Spleen (tissue), 11 donors: ENCODE results near the gene ALKBH4. TPM values are rescaled to one million over a fixed set of nuclear protein-coding genes. Genes with fewer than 3 reads are reported as not detected.
A peak's percentile ranks its signal among the peaks of the same experiment; 100 is the strongest.

Experiments
- DNase-seq: peaks from one replicate; pipeline ENCODE4 v3.0.0-alpha.2; 2020
- H3K27ac ChIP-seq, 8 donors: fragments of 200-600 bp; sonication (generic) in 7 of 8; 1 replicate in 4 of 8; 2 replicates in 4 of 8; pipeline versions ENCODE4 v1.5.0 to v1.8.0; 2016 to 2021; ENCODE audit warnings: inconsistent platforms in 4 of 8, mild to moderate bottlenecking in 4 of 8, moderate library complexity in 1 of 8
- H3K27me3 ChIP-seq, 7 donors: fragments of 200-600 bp; sonication (generic) in 6 of 7; replicated peaks in 1 of 7; 1 replicate in 4 of 7; 2 replicates in 3 of 7; pipeline versions ENCODE4 v1.5.0 to v1.8.0; 2016 to 2021; ENCODE audit warnings: inconsistent platforms in 3 of 7, mild to moderate bottlenecking in 1 of 7
- H3K36me3 ChIP-seq, 6 donors: fragments of 200-600 bp; sonication (generic) in 5 of 6; 1 replicate in 4 of 6; 2 replicates in 2 of 6; pipeline versions ENCODE4 v1.5.0 to v1.8.0; 2016 to 2021; ENCODE audit warnings: inconsistent platforms in 2 of 6
- H3K4me1 ChIP-seq, 6 donors: fragments of 200-600 bp; sonication (generic) in 5 of 6; 1 replicate in 3 of 6; 2 replicates in 3 of 6; pipeline versions ENCODE4 v1.5.0 to v1.8.0; 2016 to 2021; ENCODE audit warnings: inconsistent platforms in 3 of 6
- H3K4me3 ChIP-seq, 8 donors: fragments of 200-600 bp; sonication (generic) in 7 of 8; 1 replicate in 4 of 8; 2 replicates in 4 of 8; pipeline versions ENCODE4 v1.5.0 to v1.8.0; 2016 to 2021; ENCODE audit warnings: inconsistent platforms in 4 of 8, mild to moderate bottlenecking in 4 of 8, moderate library complexity in 2 of 8
- H3K9me3 ChIP-seq, 8 donors: fragments of 200-600 bp; sonication (generic) in 7 of 8; 1 replicate in 4 of 8; 2 replicates in 4 of 8; pipeline versions ENCODE4 v1.5.0 to v1.8.0; 2016 to 2021; ENCODE audit warnings: inconsistent platforms in 4 of 8
- CTCF ChIP-seq, 11 experiments: fragments of 200-600 bp in 7 of 11; fragments of 450-650 bp in 4 of 11; sonication (generic) in 4 of 11; IDR thresholded peaks in 8 of 11; conservative IDR thresholded peaks in 3 of 11; 1 replicate in 7 of 11; 2 replicates in 4 of 11; pipeline versions ENCODE4 v1.4.0 to v1.8.0; 2016 to 2021; ENCODE audit warnings: antibody characterized with exemption in 11 of 11, inconsistent platforms in 4 of 11, mild to moderate bottlenecking in 1 of 11
- POLR2A ChIP-seq, 3 donors: fragments of 450-650 bp; IDR thresholded peaks; one replicate each; pipeline ENCODE4 v1.5.1; 2017; ENCODE audit warnings: antibody characterized with exemption in 3 of 3, mild to moderate bottlenecking in 1 of 3
- POLR2AphosphoS5 ChIP-seq, 3 donors: sonication (generic); formaldehyde crosslinking; IDR thresholded peaks; one replicate each; pipeline ENCODE4 v1.5.1; 2017; ENCODE audit warnings: antibody characterized with exemption in 3 of 3
- WGBS, 5 donors: extraction: QIAGEN DNeasy Blood & Tissue Kit in 3 of 5; methylation state at CpG; one replicate each; pipeline versions ENCODE4 v1.1.5 to v1.1.7; 2013 to 2018; 5-methylcytosine and 5-hydroxymethylcytosine counted together
- intact Hi-C: fragments of 100-400 bp; cut with DNase I; formaldehyde crosslinking; loops from one replicate; pipeline ENCODE4 v1.15.0; 2023; ENCODE audit warnings: low total_unique reads
- polyA plus RNA-seq, 3 donors: library from polyadenylated mRNA; stranded (reverse); fragments of 200-250 nt; gene quantifications; one replicate each; pipeline ENCODE4 v1.2.1, GENCODE V29; 2013
- total RNA-seq, 7 donors: library from RNA; depleted of rRNA in 3 of 7; stranded (reverse); fragments of >200 nt in 3 of 7; fragmentation: NEBNext Ultra II Directional in 4 of 7; extraction: Animal tissue kit (Norgen Biotek cat#: 25700) in 4 of 7; gene quantifications; one replicate each; pipeline versions ENCODE4 v1.1.0 to v1.2.1, GENCODE V29; 2016 to 2021
- donor health status: healthy with polysubstance abuse.
- donor health status: DM: no; HTN: no; CAD: no; lungs with moderate emphysema.
- donor health status: DM: no; HTN: no; CAD: no.
- donor health status: Bipolar disorder and iron deficiency.
- donor health status: healthy.
- donor health status: DM: no; HTN: no; CAD: no.
- donor health status: DM: yes; HTN: yes; CAD: no.

ALKBH4 gene
- total and polyA plus RNA-seq, 10 donors = 9.0 to 15.1 (median 10.6) TPM

- DNase-seq = peak; percentile 74
- no peaks in the 10 kb centered on the region for H3K9me3 ChIP-seq
- H3K27me3 ChIP-seq = no peaks in the 10 kb centered on the region
- peaks cover 0 to 72% (median 38%) of the 10 kb centered on the region in 6 donors for H3K36me3 ChIP-seq
- WGBS, 5 donors = 50 to 91% (median 82%) methylated on average over 6 to 24 of the region's 24 CpGs
- peaks cover 9 to 53% (median 19%) of the 10 kb centered on the region in 6 donors for H3K4me1 ChIP-seq
- TF ChIP-seq POLR2AphosphoS5 (IDR thresholded peaks at IDR 0.05) (peak in 2 of 3 donors; percentile 28 to 62), POLR2A (IDR thresholded peaks at IDR 0.05) (no peak)
- intact Hi-C loops = no loop called here
- no peak overlapping the region for H3K4me3 ChIP-seq
- H3K27ac ChIP-seq = peak overlapping the region in 1 of 8 donors; percentile 27
Observed at GRCh38 chr7:102469351-102469971, 4.8 kb upstream of the ALKBH4 start.

- DNase-seq = peak; percentile 76
- no peaks in the 10 kb centered on the region for H3K9me3 ChIP-seq
- no peak overlapping the region for H3K27ac ChIP-seq
- H3K4me3 ChIP-seq = no peak overlapping the region
- TF ChIP-seq CTCF (IDR thresholded peaks at IDR 0.05 in 8 of 11, conservative IDR thresholded peaks at IDR 0.05 in 3 of 11) (no peak), POLR2AphosphoS5 (IDR thresholded peaks at IDR 0.05) (peak in 1 of 3 donors; percentile 3), POLR2A (IDR thresholded peaks at IDR 0.05) (no peak)
- intact Hi-C loops = no loop called here
- WGBS, 5 donors = 80 to 90% (median 86%) methylated on average over 30 to 40 of the region's 40 CpGs
- H3K36me3 ChIP-seq = peaks cover 0 to 65% (median 38%) of the 10 kb centered on the region in 6 donors
- H3K4me1 ChIP-seq = peaks cover 12 to 60% (median 25%) of the 10 kb centered on the region in 6 donors
- no peaks in the 10 kb centered on the region for H3K27me3 ChIP-seq
Observed at GRCh38 chr7:102468478-102469350, 4.1 kb upstream of the ALKBH4 start.

- no peaks in the 10 kb centered on the region for H3K9me3 ChIP-seq
- intact Hi-C loops = no loop called here
- H3K27me3 ChIP-seq = no peaks in the 10 kb centered on the region
- DNase-seq = peak; percentile 76
- H3K4me1 ChIP-seq = peaks cover 12 to 69% (median 33%) of the 10 kb centered on the region in 6 donors
- no peak overlapping the region for H3K27ac ChIP-seq
- 87 to 93% (median 89%) methylated on average over 10 to 24 of the region's 24 CpGs for WGBS, 5 donors
- H3K36me3 ChIP-seq = peaks cover 0 to 56% (median 29%) of the 10 kb centered on the region in 6 donors
- no peak overlapping the region for H3K4me3 ChIP-seq
- no peak for TF ChIP-seq CTCF (IDR thresholded peaks at IDR 0.05 in 8 of 11, conservative IDR thresholded peaks at IDR 0.05 in 3 of 11)
- no peak for TF ChIP-seq POLR2A (IDR thresholded peaks at IDR 0.05)
- TF ChIP-seq POLR2AphosphoS5 (IDR thresholded peaks at IDR 0.05) = no peak
Observed at GRCh38 chr7:102467581-102468477, 3.2 kb upstream of the ALKBH4 start.

- no peak for DNase-seq
- Histone ChIP-seq H3K9me3 (no peaks in the 10 kb centered on the region), H3K27ac (no peak overlapping the region), H3K27me3 (no peaks in the 10 kb centered on the region), H3K4me1 (peaks cover 12 to 84% (median 38%) of the 10 kb centered on the region in 6 donors), H3K36me3 (peaks cover 0 to 39% (median 17%) of the 10 kb centered on the region in 6 donors), H3K4me3 (peak overlapping the region in 6 of 8 donors; percentile 93 to 96 (median 94))
- intact Hi-C loops = no loop called here
- no peak for TF ChIP-seq POLR2A (IDR thresholded peaks at IDR 0.05)
- TF ChIP-seq CTCF (IDR thresholded peaks at IDR 0.05 in 8 of 11, conservative IDR thresholded peaks at IDR 0.05 in 3 of 11) = no peak
- no peak for TF ChIP-seq POLR2AphosphoS5 (IDR thresholded peaks at IDR 0.05)
- 88 to 95% (median 94%) methylated on average over 7 of the region's 7 CpGs for WGBS, 5 donors
Observed at GRCh38 chr7:102466097-102466496, 1.4 kb upstream of the ALKBH4 start.
